IPS-NIHi11 (cell line): Measurements from ENCODE around the gene STARD4.
A peak's percentile ranks its signal among the peaks of the same experiment; 100 is the strongest.

ENCODE experiments used
- DNase-seq: peaks from one replicate; pipeline ENCODE4 v3.0.0; 2012; ENCODE audit warnings: mixed read lengths, low spot score

Gene STARD4

GRCh38 chr5:111528056-111528455, 15.7 kb upstream of the STARD4 start:
- DNase-seq = no peak

- no peak for DNase-seq
Observed at GRCh38 chr5:111520908-111521307, 8.6 kb upstream of the STARD4 start.

DNA sequence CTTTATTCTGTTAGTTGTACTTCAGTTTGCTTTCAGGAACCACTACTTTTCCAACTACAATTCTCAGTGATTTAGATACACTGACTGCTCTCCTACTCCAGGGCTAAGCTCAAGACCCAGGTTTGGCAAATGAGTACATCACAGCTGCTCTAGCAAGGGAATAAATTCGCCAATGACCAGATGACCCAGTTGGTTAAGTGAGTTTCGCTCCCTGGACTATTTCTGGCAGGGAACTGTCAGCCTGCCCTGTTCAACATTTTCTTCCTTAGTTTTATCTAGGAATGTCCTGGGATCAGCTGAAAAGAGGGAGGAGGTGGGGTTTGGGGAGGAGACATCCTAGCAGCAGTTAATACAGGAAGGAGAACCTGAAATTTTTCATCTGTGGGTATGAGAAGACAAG, 6.4 kb upstream of the STARD4 start:
- DNase-seq = no peak

DNA sequence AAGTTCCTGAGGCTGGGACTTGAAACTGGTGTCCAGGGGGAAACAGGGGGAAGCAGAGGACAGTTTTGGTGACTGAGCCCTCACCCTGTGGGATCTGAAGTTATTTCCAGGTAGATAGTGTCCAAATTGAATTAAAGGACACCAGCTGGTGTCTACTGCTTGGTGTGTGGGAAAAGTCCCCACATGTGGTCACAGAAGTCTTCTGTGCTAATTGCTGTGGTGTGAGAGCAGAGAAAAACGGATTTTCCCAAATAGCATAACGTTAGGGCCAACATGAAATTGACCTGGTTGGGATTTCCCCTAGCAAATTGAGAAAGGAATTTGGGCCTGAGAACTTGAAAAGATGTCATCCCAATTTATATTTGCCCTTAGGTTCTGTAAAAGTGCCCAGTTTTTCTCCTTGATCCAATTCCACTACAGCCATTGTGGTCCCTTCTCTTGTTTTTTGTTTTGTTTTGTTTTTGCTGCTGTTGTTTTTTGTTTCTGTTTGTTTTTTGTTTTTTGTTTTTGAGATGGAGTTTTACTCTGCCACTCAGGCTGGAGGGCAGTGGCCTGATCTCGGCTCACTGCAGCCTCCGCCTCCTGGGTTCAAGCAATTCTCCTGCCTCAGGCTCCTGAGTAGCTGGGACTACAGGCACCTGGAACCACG, 5.6 kb upstream of the STARD4 start:
- no peak for DNase-seq

DNA sequence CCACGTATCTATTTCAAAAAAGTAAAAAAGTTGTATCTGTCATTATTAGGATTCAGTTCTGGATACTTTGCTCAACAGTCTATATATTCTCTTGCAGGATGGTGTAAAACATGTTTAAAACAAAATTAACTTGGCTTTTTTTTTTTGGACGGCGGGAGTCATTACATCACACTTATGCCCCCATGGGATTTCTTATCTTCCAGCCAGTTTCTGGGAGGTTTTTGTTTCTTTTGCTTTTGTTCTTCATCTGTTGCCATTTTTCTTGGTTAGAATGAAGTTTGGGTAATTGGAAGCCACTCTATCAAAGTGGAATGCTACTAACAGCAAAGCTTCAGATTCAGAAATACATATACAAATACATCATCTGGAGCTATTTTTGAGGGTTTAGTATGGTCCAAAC, 1.8 kb upstream of the STARD4 start:
- DNase-seq = no peak

- DNase-seq = no peak
Observed at GRCh38 chr5:111513131-111513520, 791 bp upstream of the STARD4 start.

- peak; percentile 66 for DNase-seq
Observed at GRCh38 chr5:111511831-111512374, 432 bp downstream of the STARD4 start.

DNA sequence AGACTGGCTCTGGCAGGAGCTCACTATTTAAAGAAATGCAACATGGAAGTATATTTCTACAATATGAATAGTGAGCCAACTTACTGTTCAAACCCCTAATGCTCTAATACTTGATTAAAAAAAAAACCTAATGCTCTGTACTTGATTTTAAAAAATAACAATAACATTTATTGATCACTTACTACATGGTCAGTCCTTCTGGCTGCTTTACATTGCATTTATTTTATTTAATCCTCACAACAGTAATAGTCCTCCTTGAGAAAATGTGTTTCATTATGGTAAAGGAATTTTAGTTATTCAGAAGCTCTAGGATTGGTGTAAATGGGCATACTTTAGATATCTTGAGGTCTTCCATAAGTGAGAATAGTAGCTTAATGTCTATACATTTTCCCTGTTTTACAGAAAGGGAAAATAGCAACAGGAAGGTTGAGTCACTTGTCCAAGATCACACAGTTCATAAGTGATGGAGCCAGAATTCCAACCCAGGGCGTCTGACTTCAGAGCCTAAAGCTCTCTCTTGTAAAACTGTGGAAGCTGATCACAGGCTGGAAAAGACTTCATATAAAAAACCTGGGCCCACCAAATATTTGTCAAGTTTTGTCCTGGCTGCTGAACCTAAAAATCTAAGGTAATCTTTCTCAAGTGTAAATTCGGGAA, 1.0 kb downstream of the STARD4 start:
- no peak for DNase-seq

GRCh38 chr5:111509119-111509518, 3.2 kb downstream of the STARD4 start:
- no peak for DNase-seq

- DNase-seq = no peak
Observed at GRCh38 chr5:111507276-111507675, 5.1 kb downstream of the STARD4 start.

- DNase-seq = no peak
Observed at GRCh38 chr5:111505096-111505495, 7.2 kb downstream of the STARD4 start.

DNA sequence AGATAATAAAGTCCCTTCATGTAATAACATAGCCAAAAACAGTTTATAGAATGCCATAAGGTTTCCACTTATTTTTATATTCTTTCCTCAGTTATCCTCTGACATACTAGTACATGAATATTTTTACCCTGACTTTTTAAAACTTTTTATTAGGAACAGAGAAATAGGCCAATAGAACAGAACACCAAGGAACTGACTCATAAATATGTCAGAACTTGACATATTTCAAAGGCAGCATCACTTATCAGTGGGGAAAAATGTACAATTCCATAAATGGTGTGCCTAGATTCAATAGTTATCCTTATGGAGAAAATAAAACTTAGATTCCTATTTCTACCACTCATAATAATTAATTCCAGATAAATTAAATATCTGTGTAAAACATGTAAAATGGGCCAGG, 9.4 kb downstream of the STARD4 start:
- no peak for DNase-seq

GRCh38 chr5:111498346-111498745, 14.0 kb downstream of the STARD4 start:
- no peak for DNase-seq

GRCh38 chr5:111495159-111495558, 17.2 kb downstream of the STARD4 start:
- no peak for DNase-seq

DNA sequence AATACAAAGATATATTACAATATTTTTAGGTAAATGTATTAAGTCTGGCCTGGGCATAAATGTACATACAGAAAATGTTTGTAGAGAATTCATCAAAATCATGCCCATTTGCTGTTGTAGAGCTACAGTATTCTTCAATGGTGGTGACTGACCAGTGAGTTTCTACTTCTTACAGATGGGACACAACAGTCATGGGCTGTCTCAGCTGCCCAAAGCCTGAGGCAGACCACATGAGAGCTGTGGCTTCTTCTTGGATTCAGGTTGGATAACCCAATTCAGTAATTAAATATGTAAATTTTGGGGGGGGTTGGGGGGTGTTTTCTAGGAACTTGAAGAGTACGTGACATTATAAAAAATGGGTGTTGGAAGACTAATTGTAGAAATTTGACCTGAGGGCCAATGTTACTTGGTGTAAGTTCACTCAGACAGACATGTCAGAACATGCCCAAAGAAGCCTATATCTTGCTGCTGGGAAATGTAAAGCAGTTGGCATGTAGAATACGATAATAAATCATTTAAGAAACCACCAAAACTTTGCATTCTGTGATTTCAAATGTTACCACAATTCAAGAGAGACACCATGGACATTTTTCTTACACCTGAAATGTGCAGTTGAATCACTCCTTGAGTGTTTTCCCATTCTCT, 17.9 kb downstream of the STARD4 start:
- DNase-seq = no peak

GRCh38 chr5:111493031-111493430, 19.3 kb downstream of the STARD4 start:
- no peak for DNase-seq

- DNase-seq = no peak
Observed at GRCh38 chr5:111488353-111488752, 24.0 kb downstream of the STARD4 start.

GRCh38 chr5:111486926-111487325, 25.4 kb downstream of the STARD4 start:
- no peak for DNase-seq

DNA sequence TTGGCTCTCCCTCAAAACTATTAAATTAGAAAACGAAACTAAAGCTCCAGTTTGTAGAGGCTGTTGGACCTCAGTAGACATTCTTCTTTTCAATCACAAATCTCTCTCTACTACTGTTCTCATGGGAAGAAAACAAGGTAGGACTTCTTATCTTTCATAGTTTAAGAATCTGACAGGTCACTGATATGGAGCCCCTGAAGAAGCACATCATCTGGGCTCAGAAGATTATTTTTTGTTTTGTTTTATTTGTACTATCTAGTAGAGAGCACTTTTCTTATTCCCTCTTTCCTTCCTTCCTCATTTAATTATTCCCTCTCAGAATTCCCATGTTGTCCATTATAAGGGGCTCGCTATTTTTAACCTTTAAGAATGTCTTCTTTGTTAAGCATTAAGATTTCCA, 26.3 kb downstream of the STARD4 start:
- DNase-seq = no peak

GRCh38 chr5:111480346-111480745, 32.0 kb downstream of the STARD4 start:
- DNase-seq = no peak

DNA sequence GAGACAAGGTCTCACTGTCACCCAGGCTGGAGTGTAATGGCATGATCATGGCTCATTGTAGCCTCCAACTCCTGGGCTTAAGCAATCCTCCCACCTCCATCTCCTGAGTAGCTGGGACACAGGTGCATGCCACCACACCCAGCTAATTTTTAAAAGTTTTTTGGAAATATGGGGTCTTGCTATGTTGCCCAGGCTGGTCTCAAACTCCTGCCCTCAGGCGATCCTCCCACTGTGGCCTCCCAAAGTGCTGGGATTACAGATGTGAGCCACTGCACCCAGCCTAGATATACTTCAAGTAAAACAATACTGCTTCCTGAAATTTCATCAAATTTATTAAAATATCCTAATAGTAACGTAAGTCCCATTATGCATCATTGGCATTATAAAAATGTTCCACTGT, 33.4 kb downstream of the STARD4 start:
- DNase-seq = no peak

DNA sequence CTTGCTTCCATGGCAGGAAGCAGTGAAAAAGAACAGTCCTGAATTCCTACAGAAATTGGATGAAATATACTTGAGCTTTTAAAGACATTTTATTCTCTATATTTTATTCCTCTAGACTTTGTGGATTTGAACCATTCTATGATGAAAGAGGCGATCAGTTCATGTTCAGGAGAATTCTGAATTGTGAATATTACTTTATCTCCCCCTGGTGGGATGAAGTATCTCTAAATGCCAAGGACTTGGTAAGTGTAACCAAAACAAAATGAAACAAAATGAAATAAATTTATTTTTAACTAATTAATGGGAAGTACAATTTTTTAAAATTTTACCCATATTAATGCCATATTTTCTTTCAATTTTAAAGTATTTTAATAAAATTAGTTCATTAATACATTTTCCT, 34.1 kb downstream of the STARD4 start:
- DNase-seq = no peak

DNA sequence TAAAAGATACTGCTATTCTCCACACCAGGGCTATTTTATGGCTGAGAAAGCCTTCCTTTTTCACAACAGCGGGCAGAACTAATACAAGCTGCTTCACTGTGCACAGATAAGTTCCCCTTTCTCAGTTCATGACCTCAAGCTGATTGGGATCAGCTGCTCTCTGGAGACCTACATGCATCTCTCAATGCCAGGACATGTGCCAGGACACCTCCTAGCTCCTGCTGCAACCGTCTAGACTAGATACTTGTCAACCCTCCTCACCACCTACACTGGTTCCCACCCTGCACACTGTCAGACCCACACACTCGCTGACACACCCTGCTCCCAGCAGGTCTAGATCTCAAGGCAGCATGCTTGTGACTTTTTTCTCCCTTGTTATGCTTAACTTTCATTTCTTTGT, 39.8 kb downstream of the STARD4 start:
- no peak for DNase-seq
